Spleen (tissue), 11 donors: ENCODE results near the gene PRKG1. TPM values are rescaled to one million over a fixed set of nuclear protein-coding genes. Genes with fewer than 3 reads are reported as not detected.

Experiments
- DNase-seq: peaks from one replicate; pipeline ENCODE4 v3.0.0-alpha.2; 2020
- H3K27ac ChIP-seq, 8 donors: fragments of 200-600 bp; sonication (generic) in 7 of 8; 1 replicate in 4 of 8; 2 replicates in 4 of 8; pipeline versions ENCODE4 v1.5.0 to v1.8.0; 2016 to 2021; ENCODE audit warnings: inconsistent platforms in 4 of 8, mild to moderate bottlenecking in 4 of 8, moderate library complexity in 1 of 8
- H3K27me3 ChIP-seq, 7 donors: fragments of 200-600 bp; sonication (generic) in 6 of 7; replicated peaks in 1 of 7; 1 replicate in 4 of 7; 2 replicates in 3 of 7; pipeline versions ENCODE4 v1.5.0 to v1.8.0; 2016 to 2021; ENCODE audit warnings: inconsistent platforms in 3 of 7, mild to moderate bottlenecking in 1 of 7
- H3K36me3 ChIP-seq, 6 donors: fragments of 200-600 bp; sonication (generic) in 5 of 6; 1 replicate in 4 of 6; 2 replicates in 2 of 6; pipeline versions ENCODE4 v1.5.0 to v1.8.0; 2016 to 2021; ENCODE audit warnings: inconsistent platforms in 2 of 6
- H3K4me1 ChIP-seq, 6 donors: fragments of 200-600 bp; sonication (generic) in 5 of 6; 1 replicate in 3 of 6; 2 replicates in 3 of 6; pipeline versions ENCODE4 v1.5.0 to v1.8.0; 2016 to 2021; ENCODE audit warnings: inconsistent platforms in 3 of 6
- H3K4me3 ChIP-seq, 8 donors: fragments of 200-600 bp; sonication (generic) in 7 of 8; 1 replicate in 4 of 8; 2 replicates in 4 of 8; pipeline versions ENCODE4 v1.5.0 to v1.8.0; 2016 to 2021; ENCODE audit warnings: inconsistent platforms in 4 of 8, mild to moderate bottlenecking in 4 of 8, moderate library complexity in 2 of 8
- H3K9me3 ChIP-seq, 8 donors: fragments of 200-600 bp; sonication (generic) in 7 of 8; 1 replicate in 4 of 8; 2 replicates in 4 of 8; pipeline versions ENCODE4 v1.5.0 to v1.8.0; 2016 to 2021; ENCODE audit warnings: inconsistent platforms in 4 of 8
- CTCF ChIP-seq, 11 experiments: fragments of 200-600 bp in 7 of 11; fragments of 450-650 bp in 4 of 11; sonication (generic) in 4 of 11; IDR thresholded peaks in 8 of 11; conservative IDR thresholded peaks in 3 of 11; 1 replicate in 7 of 11; 2 replicates in 4 of 11; pipeline versions ENCODE4 v1.4.0 to v1.8.0; 2016 to 2021; ENCODE audit warnings: antibody characterized with exemption in 11 of 11, inconsistent platforms in 4 of 11, mild to moderate bottlenecking in 1 of 11
- POLR2A ChIP-seq, 3 donors: fragments of 450-650 bp; IDR thresholded peaks; one replicate each; pipeline ENCODE4 v1.5.1; 2017; ENCODE audit warnings: antibody characterized with exemption in 3 of 3, mild to moderate bottlenecking in 1 of 3
- POLR2AphosphoS5 ChIP-seq, 3 donors: sonication (generic); formaldehyde crosslinking; IDR thresholded peaks; one replicate each; pipeline ENCODE4 v1.5.1; 2017; ENCODE audit warnings: antibody characterized with exemption in 3 of 3
- WGBS, 5 donors: extraction: QIAGEN DNeasy Blood & Tissue Kit in 3 of 5; methylation state at CpG; one replicate each; pipeline versions ENCODE4 v1.1.5 to v1.1.7; 2013 to 2018; 5-methylcytosine and 5-hydroxymethylcytosine counted together
- intact Hi-C: fragments of 100-400 bp; cut with DNase I; formaldehyde crosslinking; loops from one replicate; pipeline ENCODE4 v1.15.0; 2023; ENCODE audit warnings: low total_unique reads
- polyA plus RNA-seq, 3 donors: library from polyadenylated mRNA; stranded (reverse); fragments of 200-250 nt; gene quantifications; one replicate each; pipeline ENCODE4 v1.2.1, GENCODE V29; 2013
- total RNA-seq, 7 donors: library from RNA; depleted of rRNA in 3 of 7; stranded (reverse); fragments of >200 nt in 3 of 7; fragmentation: NEBNext Ultra II Directional in 4 of 7; extraction: Animal tissue kit (Norgen Biotek cat#: 25700) in 4 of 7; gene quantifications; one replicate each; pipeline versions ENCODE4 v1.1.0 to v1.2.1, GENCODE V29; 2016 to 2021
- donor health status: healthy with polysubstance abuse.
- donor health status: DM: no; HTN: no; CAD: no; lungs with moderate emphysema.
- donor health status: DM: no; HTN: no; CAD: no.
- donor health status: Bipolar disorder and iron deficiency.
- donor health status: healthy.
- donor health status: DM: no; HTN: no; CAD: no.
- donor health status: DM: yes; HTN: yes; CAD: no.

Gene PRKG1
- total and polyA plus RNA-seq, 10 donors, result 0.65 to 10.5 (median 7.2) TPM

DNA sequence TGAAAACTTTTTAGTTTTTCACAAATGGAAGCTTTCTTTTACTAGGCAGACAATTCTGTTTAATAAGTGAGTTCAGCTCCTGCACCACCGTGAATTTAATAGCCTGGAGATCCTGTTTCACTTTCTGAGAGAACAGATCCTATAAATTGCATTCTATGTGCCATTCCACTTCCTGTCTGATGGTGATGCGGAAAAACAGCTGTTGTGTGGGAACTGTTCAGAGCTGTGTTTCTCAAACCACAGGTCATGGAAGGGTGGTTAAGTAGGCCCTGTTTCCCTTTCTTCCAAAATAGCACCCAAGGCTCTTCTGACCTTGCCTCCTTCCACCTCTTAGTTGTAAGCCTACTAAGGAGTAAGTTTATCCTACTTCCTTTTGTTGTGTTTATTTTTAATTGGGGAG, 1142.6 kb downstream of the PRKG1 start:
- Histone ChIP-seq H3K27me3 (no peaks in the 10 kb centered on the region), H3K27ac (peak overlapping the region in 7 of 8 donors; percentile 28 to 64 (median 51)), H3K4me3 (no peak overlapping the region), H3K4me1 (peaks cover 5 to 39% (median 17%) of the 10 kb centered on the region in 6 donors), H3K36me3 (no peaks in the 10 kb centered on the region), H3K9me3 (no peaks in the 10 kb centered on the region)
- intact Hi-C loops, result loop anchor here (5.0 kb wide), 2 partner anchors 1145 to 1215 kb away; partner anchors contain the start of gene PRKG1
- peak in 1 of 3 donors; percentile 72 for TF ChIP-seq POLR2AphosphoS5 (IDR thresholded peaks at IDR 0.05)
- TF ChIP-seq POLR2A (IDR thresholded peaks at IDR 0.05), result no peak
- DNase-seq, result no peak
- 4 to 10% (median 9%) methylated on average over 2 of the region's 2 CpGs for WGBS, 5 donors

- Histone ChIP-seq H3K27me3 (no peaks in the 10 kb centered on the region), H3K27ac (peak overlapping the region in 5 of 8 donors; percentile 28 to 64 (median 56))
- intact Hi-C loops, result loop anchor here (5.0 kb wide), 2 partner anchors 1145 to 1215 kb away; partner anchors contain the start of gene PRKG1
Observed at GRCh38 chr10:52217531-52217930, 1143.2 kb downstream of the PRKG1 start.

DNA sequence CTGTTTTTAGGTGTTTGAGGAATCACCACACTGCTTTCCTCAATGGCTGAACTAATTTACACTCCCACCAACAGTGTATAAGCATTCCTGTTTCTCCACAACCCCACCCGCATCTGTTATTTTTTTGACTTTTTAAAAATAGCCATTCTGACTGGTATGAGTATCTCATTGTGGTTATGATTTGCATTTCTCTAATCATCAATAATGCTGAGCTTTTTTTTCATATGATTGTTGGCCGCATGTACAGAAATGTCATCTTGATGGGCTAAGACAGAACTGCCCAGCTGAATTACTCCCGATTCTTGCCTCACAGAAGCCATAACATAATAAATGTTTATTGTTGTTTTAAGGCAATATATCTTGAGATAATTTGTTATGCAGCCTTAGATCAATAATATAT, 1146.7 kb downstream of the PRKG1 start:
- 82 to 87% (median 86%) methylated on average over 3 of the region's 3 CpGs for WGBS, 5 donors
- no peak overlapping the region for H3K4me3 ChIP-seq
- TF ChIP-seq POLR2A (IDR thresholded peaks at IDR 0.05) (no peak), POLR2AphosphoS5 (IDR thresholded peaks at IDR 0.05) (no peak), CTCF (IDR thresholded peaks at IDR 0.05 in 8 of 11, conservative IDR thresholded peaks at IDR 0.05 in 3 of 11) (no peak)

More at GRCh38 chr10:52217531-52217930, 1143.2 kb downstream of the PRKG1 start:
- H3K9me3 ChIP-seq, result no peaks in the 10 kb centered on the region
- no peaks in the 10 kb centered on the region for H3K36me3 ChIP-seq
- no peak for TF ChIP-seq CTCF (IDR thresholded peaks at IDR 0.05 in 8 of 11, conservative IDR thresholded peaks at IDR 0.05 in 3 of 11)
- TF ChIP-seq POLR2A (IDR thresholded peaks at IDR 0.05), result no peak
- no peak for TF ChIP-seq POLR2AphosphoS5 (IDR thresholded peaks at IDR 0.05)
- DNase-seq, result no peak
- H3K4me3 ChIP-seq, result no peak overlapping the region
- peaks cover 5 to 39% (median 17%) of the 10 kb centered on the region in 6 donors for H3K4me1 ChIP-seq
- WGBS, 5 donors, result 59 to 71% (median 69%) methylated on average over 1 of the region's 1 CpG

GRCh38 chr10:52221923-52222322, 1147.6 kb downstream of the PRKG1 start:
- TF ChIP-seq POLR2A (IDR thresholded peaks at IDR 0.05) (no peak), POLR2AphosphoS5 (IDR thresholded peaks at IDR 0.05) (no peak), CTCF (IDR thresholded peaks at IDR 0.05 in 8 of 11, conservative IDR thresholded peaks at IDR 0.05 in 3 of 11) (no peak)
- intact Hi-C loops, result no loop called here
- Histone ChIP-seq H3K4me1 (peaks cover 0 to 10% (median 4%) of the 10 kb centered on the region in 6 donors), H3K27ac (no peak overlapping the region), H3K9me3 (no peaks in the 10 kb centered on the region), H3K4me3 (no peak overlapping the region), H3K36me3 (no peaks in the 10 kb centered on the region), H3K27me3 (no peaks in the 10 kb centered on the region)
- DNase-seq, result no peak
- WGBS, 5 donors, result 72 to 84% (median 75%) methylated on average over 4 of the region's 4 CpGs

More for the DNA sequence above, 1146.7 kb downstream of the PRKG1 start:
- no peak for DNase-seq
- Histone ChIP-seq H3K9me3 (no peaks in the 10 kb centered on the region), H3K36me3 (no peaks in the 10 kb centered on the region), H3K27me3 (no peaks in the 10 kb centered on the region), H3K27ac (no peak overlapping the region), H3K4me1 (peaks cover 3 to 20% (median 13%) of the 10 kb centered on the region in 6 donors)
- intact Hi-C loops, result no loop called here
